HCT116 (cell line): ENCODE results near the gene KIAA1328. TPM values are rescaled to one million over a fixed set of nuclear protein-coding genes. Genes with fewer than 3 reads are reported as not detected.

Experiments used
- ATAC-seq: fragments of 200-7000 bp; cut with Tn5 transposase; 2 replicates; pipeline ENCODE4 v1.9.1; 2020; ENCODE audit warnings: mild to moderate bottlenecking, moderate library complexity
- BruUV-seq: library from RNA; stranded (reverse); fragments of 400-500 nt; replicated peaks from 2 replicates; lab custom pipeline; 2021; lab: Mats Ljungman, UMichigan
- CTCF ChIA-PET: fragments of 300-600 bp; sonication (Branson Sonifier 250); formaldehyde crosslinking; loops from one replicate; lab custom pipeline; 2021; ENCODE audit warnings: antibody characterized with exemption; lab: Charles Lee
- POLR2A ChIA-PET: fragments of 300-600, 350-600 bp; sonication (Branson Sonifier 250); formaldehyde crosslinking; loops from one replicate; lab custom pipeline; 2021; ENCODE audit warnings: antibody characterized with exemption; lab: Charles Lee
- RAD21 ChIA-PET, 2 experiments: fragments of 300-600 bp; sonication (Branson Sonifier 250); formaldehyde crosslinking; loops; one replicate each; lab custom pipeline; 2023; ENCODE audit warnings: low total read pairs in 2 of 2; ENCODE audit not compliant: uncharacterized antibody in 2 of 2, unreplicated experiment in 2 of 2, low non-redundant PET in 1 of 2; lab: Charles Lee
- DNase-seq: peaks from one replicate; pipeline ENCODE4 v3.0.0-alpha.2; 2010; ENCODE audit warnings: low read depth, low spot score
- H2AFZ ChIP-seq: fragments of 200-600 bp; shearing (Covaris generic), sonication (generic); 2 replicates; pipeline ENCODE4 v1.6.1; 2017; ENCODE audit warnings: low read depth, mixed run types, mixed read lengths, antibody characterized with exemption, low read length; ENCODE audit not compliant: poor library complexity, severe bottlenecking
- H3K27ac ChIP-seq: 2 replicates; pipeline ENCODE4 v1.5.1; 2012; ENCODE audit warnings: low read depth, low read length
- H3K27me3 ChIP-seq: fragments of 200-600 bp; sonication (generic); 2 replicates; pipeline ENCODE4 v1.6.1; 2016; ENCODE audit warnings: mixed run types, low read length, mixed read lengths; ENCODE audit not compliant: insufficient read depth
- H3K36me3 ChIP-seq, 2 experiments: fragments of 200-500 bp in 1 of 2; fragments of 200-600 bp in 1 of 2; sonication (Bioruptor generic) in 1 of 2; sonication (generic) in 1 of 2; 2 replicates each; pipeline versions ENCODE4 v1.5.1 to v1.6.1; 2014 to 2016; ENCODE audit warnings: low read length in 2 of 2, inconsistent platforms in 1 of 2, mixed read lengths in 1 of 2, mixed run types in 1 of 2; ENCODE audit not compliant: insufficient read depth in 2 of 2, control insufficient read depth in 1 of 2
- H3K4me1 ChIP-seq, 2 experiments: fragments of 200-600 bp in 1 of 2; sonication (generic) in 1 of 2; 2 replicates each; pipeline versions ENCODE4 v1.5.1 to v1.6.1; 2012 to 2017; ENCODE audit warnings: low read length in 2 of 2, inconsistent platforms in 1 of 2, mild to moderate bottlenecking in 1 of 2, mixed read lengths in 1 of 2, mixed run types in 1 of 2, moderate library complexity in 1 of 2; ENCODE audit not compliant: insufficient read depth in 2 of 2, control insufficient read depth in 1 of 2
- H3K4me2 ChIP-seq: fragments of 200-600 bp; sonication (generic); 2 replicates; pipeline ENCODE4 v1.6.1; 2017; ENCODE audit warnings: mixed run types, low read length, mixed read lengths
- H3K4me3 ChIP-seq, 2 experiments: fragments of 200-600 bp in 1 of 2; sonication (generic) in 1 of 2; replicated peaks in 1 of 2; 2 replicates each; pipeline ENCODE4 v1.5.1; 2011 to 2016; ENCODE audit warnings: low read length in 2 of 2, control low read depth in 1 of 2, low read depth in 1 of 2, mild to moderate bottlenecking in 1 of 2, mixed read lengths in 1 of 2, mixed run types in 1 of 2
- H3K79me2 ChIP-seq: fragments of 200-600 bp; sonication (generic); 2 replicates; pipeline ENCODE4 v1.6.1; 2017; ENCODE audit warnings: mild to moderate bottlenecking, mixed run types, low read length, moderate library complexity, mixed read lengths; ENCODE audit not compliant: insufficient read depth
- H3K9ac ChIP-seq: fragments of 200-600 bp; sonication (generic); 2 replicates; pipeline ENCODE4 v1.6.1; 2016; ENCODE audit warnings: low read length, mixed read lengths
- H3K9me2 ChIP-seq: fragments of 200-600 bp; sonication (generic), shearing (Covaris generic); 2 replicates; pipeline ENCODE4 v1.6.1; 2017; ENCODE audit warnings: mixed run types, mild to moderate bottlenecking, moderate library complexity; ENCODE audit not compliant: insufficient read depth
- H3K9me3 ChIP-seq, 2 experiments: fragments of 200-500 bp in 1 of 2; fragments of 200-600 bp in 1 of 2; sonication (Bioruptor generic) in 1 of 2; sonication (generic) in 1 of 2; 2 replicates each; pipeline ENCODE4 v1.6.1; 2014 to 2017; ENCODE audit warnings: low read length in 2 of 2, mixed read lengths in 2 of 2, inconsistent platforms in 1 of 2, low read depth in 1 of 2, mild to moderate bottlenecking in 1 of 2, mixed run types in 1 of 2, moderate library complexity in 1 of 2; ENCODE audit not compliant: control insufficient read depth in 1 of 2, insufficient read depth in 1 of 2
- H4K20me1 ChIP-seq: fragments of 200-600 bp; sonication (generic), shearing (Covaris generic); 2 replicates; pipeline ENCODE4 v1.6.1; 2017; ENCODE audit warnings: mixed run types, mild to moderate bottlenecking, moderate library complexity; ENCODE audit not compliant: insufficient read depth
- ATF3 ChIP-seq: IDR thresholded peaks from 2 replicates; pipeline ENCODE4 v1.6.1; 2012
- CBX3 ChIP-seq: IDR thresholded peaks from 2 replicates; pipeline ENCODE4 v1.6.1; 2012; ENCODE audit warnings: low read depth
- CTCF ChIP-seq, 3 experiments: fragments of 200-600 bp in 1 of 3; sonication (generic) in 1 of 3; IDR thresholded peaks in 2 of 3; conservative IDR thresholded peaks in 1 of 3; 2 replicates each; pipeline ENCODE4 v1.5.1; 2012 to 2017; ENCODE audit warnings: low read depth in 2 of 3, low read length in 2 of 3, antibody characterized with exemption in 1 of 3, borderline replicate concordance in 1 of 3, control low read depth in 1 of 3, mild to moderate bottlenecking in 1 of 3, mixed read lengths in 1 of 3, mixed run types in 1 of 3, moderate library complexity in 1 of 3; ENCODE audit not compliant: insufficient read depth in 1 of 3
- EGR1 ChIP-seq: IDR thresholded peaks from 2 replicates; pipeline ENCODE4 v1.6.1; 2012; ENCODE audit warnings: low read depth
- EZH2 ChIP-seq: fragments of 200-600 bp; sonication (generic); IDR thresholded peaks from 2 replicates; pipeline ENCODE4 v1.6.1; 2017; ENCODE audit warnings: antibody characterized with exemption, mixed run types
- FOSL1 ChIP-seq: IDR thresholded peaks from 2 replicates; pipeline ENCODE4 v1.6.1; 2012; ENCODE audit warnings: low read depth
- MAX ChIP-seq: IDR thresholded peaks from 2 replicates; pipeline ENCODE4 v1.6.1; 2012
- POLR2A ChIP-seq: IDR thresholded peaks from 2 replicates; pipeline ENCODE4 v1.7.0; 2011; ENCODE audit warnings: borderline replicate concordance; ENCODE audit not compliant: insufficient read depth, insufficient read length; ENCODE audit errors: extremely low read depth
- POLR2AphosphoS5 ChIP-seq: IDR thresholded peaks from 2 replicates; pipeline ENCODE4 v1.6.1; 2011; ENCODE audit warnings: mild to moderate bottlenecking, low read depth, low read length, moderate library complexity
- REST ChIP-seq: IDR thresholded peaks from 2 replicates; pipeline ENCODE4 v1.6.1; 2012; ENCODE audit warnings: low read depth
- SIN3A ChIP-seq: IDR thresholded peaks from 2 replicates; pipeline ENCODE4 v1.6.1; 2012; ENCODE audit warnings: low read depth
- TCF7L2 ChIP-seq: IDR thresholded peaks from 2 replicates; pipeline ENCODE4 v1.7.0; 2011; ENCODE audit warnings: borderline replicate concordance, inconsistent platforms; ENCODE audit not compliant: insufficient read depth, insufficient read length; ENCODE audit errors: extremely low read depth
- ZBTB33 ChIP-seq: IDR thresholded peaks from 2 replicates; pipeline ENCODE4 v1.6.1; 2011; ENCODE audit warnings: mild to moderate bottlenecking, low read length, moderate library complexity; ENCODE audit not compliant: insufficient replicate concordance; ENCODE audit errors: extremely low read depth
- ZFX ChIP-seq: fragments of 450-650 bp; IDR thresholded peaks from 2 replicates; pipeline ENCODE4 v1.6.1; 2017
- intact Hi-C: fragments of 100-400 bp; cut with micrococcal nuclease; formaldehyde crosslinking; loops from 2 replicates; pipeline ENCODE4 v1.10.0; 2022
- total RNA-seq: library from RNA; stranded (reverse); gene quantifications from one replicate; pipeline ENCODE4 v1.2.1, GENCODE V29; 2021; ENCODE audit not compliant: unreplicated experiment

The KIAA1328 gene
- total RNA-seq, 1 experiment from 2014 or later = 5.2 TPM

GRCh38 chr18:37210781-37211180 is 381.9 kb downstream of the KIAA1328 start:
- Histone ChIP-seq H2AFZ (no peak overlapping the region), H3K9ac (no peak overlapping the region), H4K20me1 (no peaks in the 10 kb centered on the region), H3K79me2 (no peaks in the 10 kb centered on the region), H3K4me3 (no peak overlapping the region), H3K27ac (no peak overlapping the region), H3K27me3 (no peaks in the 10 kb centered on the region), H3K4me2 (no peak overlapping the region), H3K9me2 (no peaks in the 10 kb centered on the region), H3K4me1 (no peaks in the 10 kb centered on the region), H3K9me3 (no peaks in the 10 kb centered on the region), H3K36me3 (no peaks in the 10 kb centered on the region)
- TF ChIP-seq CTCF (IDR thresholded peaks at IDR 0.05 in 2 of 3, conservative IDR thresholded peaks at IDR 0.05 in 1 of 3; ENCODE audit: borderline replicate concordance in 1 of 3, insufficient read depth in 1 of 3, low read depth in 2 of 3, low read length in 2 of 3) = no peak
- no peak for TF ChIP-seq ZFX
- TF ChIP-seq ZBTB33 = no peak
- no peak for TF ChIP-seq POLR2AphosphoS5
- no peak for TF ChIP-seq REST
- TF ChIP-seq CBX3 = no peak
- TF ChIP-seq POLR2A = no peak
- no peak for TF ChIP-seq MAX
- no peak for TF ChIP-seq EZH2
- TF ChIP-seq ATF3 = no peak
- no peak for TF ChIP-seq TCF7L2
- no peak for TF ChIP-seq EGR1
- TF ChIP-seq SIN3A = no peak
- TF ChIP-seq FOSL1 = no peak
- intact Hi-C loops = no loop called here
- no TSS peak for BruUV-seq
- DNase-seq (no peak), ATAC-seq (no peak)
- ChIA-PET CTCF (no interaction called here), POLR2A (no interaction called here), RAD21 (no interaction called here)
